IgD-negative memory B cell (primary cell): ENCODE measurements around the gene PRKAR1B. TPM values are rescaled to one million over a fixed set of nuclear protein-coding genes. Genes with fewer than 3 reads are reported as not detected.

Source experiments
- H3K27ac Mint-ChIP-seq, 3 donors: one replicate each; pipeline ENCODE4 v1.8.0; 2020 to 2022; ENCODE audit warnings: mild to moderate bottlenecking in 3 of 3, mixed read lengths in 3 of 3, moderate library complexity in 1 of 3
- H3K27me3 Mint-ChIP-seq: one replicate; pipeline ENCODE4 v1.8.0; 2021; ENCODE audit warnings: mixed read lengths
- H3K36me3 Mint-ChIP-seq: one replicate; pipeline ENCODE4 v1.8.0; 2020; ENCODE audit warnings: mild to moderate bottlenecking, mixed read lengths
- H3K4me1 Mint-ChIP-seq, 3 donors: one replicate each; pipeline ENCODE4 v1.8.0; 2020 to 2022; ENCODE audit warnings: mixed read lengths in 3 of 3, mild to moderate bottlenecking in 1 of 3
- H3K4me3 Mint-ChIP-seq, 4 donors: one replicate each; pipeline ENCODE4 v1.8.0; 2020 to 2022; ENCODE audit warnings: mild to moderate bottlenecking in 4 of 4, mixed read lengths in 4 of 4, moderate library complexity in 3 of 4
- H3K9me3 Mint-ChIP-seq, 3 donors: one replicate each; pipeline ENCODE4 v1.8.0; 2020 to 2021; ENCODE audit warnings: mixed read lengths in 3 of 3, mild to moderate bottlenecking in 1 of 3
- polyA plus RNA-seq: library from polyadenylated mRNA; unstranded; fragments of 300-500 nt; fragmentation: Illumina TruSeq; gene quantifications from one replicate; pipeline ENCODE4 v1.2.3, GENCODE V29; 2021

Gene PRKAR1B
- polyA plus RNA-seq, 1 donor from 2014 or later = 4.6 TPM

DNA sequence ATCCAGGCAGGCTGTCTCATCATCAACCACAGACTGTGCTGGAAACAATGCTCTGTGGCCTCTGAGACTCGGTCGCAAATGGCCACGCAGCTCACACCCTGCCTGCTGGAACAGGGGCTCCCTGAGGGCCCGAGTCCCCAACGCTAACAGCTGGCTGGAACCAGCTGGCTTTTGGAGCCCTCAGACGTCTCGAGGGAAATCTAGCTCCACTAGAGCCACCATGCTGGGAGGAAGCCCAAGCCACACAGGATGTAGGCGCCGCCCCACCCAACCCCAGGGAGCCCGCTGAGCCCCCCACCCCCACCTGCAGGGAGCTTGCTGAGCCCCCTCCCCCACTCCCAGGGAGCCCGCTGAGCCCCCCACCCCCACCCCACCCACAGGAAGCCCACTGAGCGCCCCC, 186.1 kb downstream of the PRKAR1B start:
- H3K36me3 Mint-ChIP-seq = no peaks in the 10 kb centered on the region
- H3K4me1 Mint-ChIP-seq = peaks cover 0 to 1% (median 0%) of the 10 kb centered on the region in 3 donors

DNA sequence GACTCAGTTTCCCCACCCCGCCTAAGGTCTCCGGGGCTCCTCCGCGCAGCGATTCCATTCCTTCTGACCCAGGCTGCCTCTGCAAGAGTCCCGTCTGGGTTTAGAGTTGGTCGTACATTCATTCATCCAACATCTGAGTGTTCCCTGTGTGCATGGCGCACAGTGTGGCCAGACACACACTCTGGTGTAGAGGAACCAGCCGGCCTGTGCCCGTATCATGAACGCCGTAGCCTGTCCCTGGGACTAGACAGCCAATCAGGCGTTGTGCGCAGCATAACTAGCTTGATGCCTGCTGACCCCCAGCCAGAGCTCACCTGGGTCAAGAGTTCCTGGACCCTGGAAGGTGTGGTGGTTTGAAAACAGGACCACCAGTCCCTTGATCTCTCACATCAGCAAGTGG, 186.5 kb downstream of the PRKAR1B start:
- Mint-ChIP-seq H3K27ac (no peak overlapping the region), H3K27me3 (peaks cover 5% of the 10 kb centered on the region), H3K4me3 (no peak overlapping the region), H3K36me3 (no peaks in the 10 kb centered on the region), H3K9me3 (peaks cover 0 to 3% (median 0%) of the 10 kb centered on the region in 3 donors), H3K4me1 (peaks cover 0 to 1% (median 0%) of the 10 kb centered on the region in 3 donors)

More for the DNA sequence above, 186.1 kb downstream of the PRKAR1B start:
- H3K4me3 Mint-ChIP-seq = no peak overlapping the region
- H3K9me3 Mint-ChIP-seq = peaks cover 0 to 3% (median 0%) of the 10 kb centered on the region in 3 donors
- H3K27ac Mint-ChIP-seq = no peak overlapping the region
- H3K27me3 Mint-ChIP-seq = peaks cover 5% of the 10 kb centered on the region

DNA sequence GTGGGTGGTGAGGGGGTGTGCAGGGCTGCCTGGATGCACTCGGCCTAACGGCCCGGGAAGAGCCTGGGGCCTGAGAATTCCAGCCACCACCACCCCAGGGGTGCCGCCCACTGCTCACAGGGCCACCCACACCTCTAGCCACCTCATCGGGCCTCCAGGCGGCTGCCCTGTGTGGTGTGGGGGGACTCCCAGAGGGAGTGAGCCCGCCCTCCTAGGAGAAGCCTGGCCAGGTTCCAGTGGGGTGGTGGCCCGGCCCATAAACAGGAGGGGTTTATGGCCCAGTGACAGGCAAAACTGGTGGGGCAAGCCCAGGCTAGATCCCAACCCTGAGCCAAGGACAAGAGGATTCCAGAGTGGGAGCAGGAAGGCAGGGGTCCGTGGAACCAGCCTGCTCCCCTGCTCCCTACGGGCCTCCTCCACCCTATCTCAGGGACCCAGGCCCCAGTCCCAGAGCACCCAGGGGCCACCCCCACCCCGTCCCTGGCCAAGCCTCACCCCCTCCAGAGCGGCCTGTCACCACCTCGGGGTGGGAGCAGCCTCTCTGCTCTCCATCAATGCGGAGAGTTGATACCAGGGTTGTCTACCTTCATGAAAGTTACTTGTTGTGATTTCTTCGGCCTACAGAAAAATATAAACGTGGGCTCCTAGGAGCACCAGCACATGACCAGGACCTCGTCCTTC, 187.2 kb downstream of the PRKAR1B start:
- H3K27ac Mint-ChIP-seq = no peak overlapping the region
- no peaks in the 10 kb centered on the region for H3K9me3 Mint-ChIP-seq
- H3K4me3 Mint-ChIP-seq = no peak overlapping the region
- H3K36me3 Mint-ChIP-seq = no peaks in the 10 kb centered on the region
- peaks cover 0 to 1% (median 0%) of the 10 kb centered on the region in 3 donors for H3K4me1 Mint-ChIP-seq
- peaks cover 5% of the 10 kb centered on the region for H3K27me3 Mint-ChIP-seq

DNA sequence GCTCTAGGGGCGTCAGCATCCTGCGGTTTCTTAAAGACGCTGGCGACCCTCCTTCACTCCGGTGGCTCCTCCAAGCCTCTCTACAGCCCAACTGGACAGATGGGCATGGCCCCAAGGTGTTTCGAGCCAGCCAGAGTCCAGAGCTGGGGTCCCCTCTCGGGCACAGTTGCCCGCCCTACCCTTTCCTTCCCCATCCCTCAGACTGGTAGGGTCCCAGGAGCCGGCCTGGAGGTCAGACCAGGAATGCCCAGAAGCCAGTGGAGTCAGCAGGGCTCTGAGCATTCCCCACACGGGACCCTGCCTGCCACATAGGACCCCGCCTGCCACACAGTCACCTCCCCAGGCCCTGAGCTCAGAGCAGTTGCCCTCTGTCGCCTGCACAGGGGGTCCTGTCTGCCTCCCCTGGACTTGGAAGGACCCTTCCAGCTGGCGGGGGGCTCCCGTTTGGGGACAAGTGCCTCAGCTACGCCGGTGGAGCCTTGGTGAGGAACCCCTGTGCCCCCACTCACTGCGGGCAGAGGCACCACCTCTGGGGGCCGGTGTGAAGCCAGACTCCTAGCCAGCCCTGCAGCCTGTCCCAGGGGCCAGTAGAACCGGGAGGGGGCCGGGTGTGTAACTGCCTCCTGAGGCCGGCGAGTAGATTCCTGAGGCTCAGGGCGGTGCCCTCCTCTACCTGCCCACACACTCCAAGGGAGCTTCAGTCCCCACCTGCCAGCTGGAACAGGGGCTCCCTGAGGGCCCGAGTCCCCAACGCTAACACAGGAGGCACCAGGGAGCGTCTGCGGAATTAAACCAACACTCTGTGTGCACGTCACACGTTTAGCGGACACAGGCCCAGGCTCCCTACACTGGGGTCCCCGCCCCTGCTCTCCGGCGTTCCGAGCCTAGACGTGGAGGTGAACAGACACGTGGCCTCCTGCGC, 188.1 kb downstream of the PRKAR1B start:
- Mint-ChIP-seq H3K27me3 (peaks cover 5% of the 10 kb centered on the region), H3K36me3 (no peaks in the 10 kb centered on the region), H3K4me1 (peaks cover 0 to 2% (median 0%) of the 10 kb centered on the region in 3 donors), H3K4me3 (no peak overlapping the region), H3K9me3 (no peaks in the 10 kb centered on the region), H3K27ac (no peak overlapping the region)

DNA sequence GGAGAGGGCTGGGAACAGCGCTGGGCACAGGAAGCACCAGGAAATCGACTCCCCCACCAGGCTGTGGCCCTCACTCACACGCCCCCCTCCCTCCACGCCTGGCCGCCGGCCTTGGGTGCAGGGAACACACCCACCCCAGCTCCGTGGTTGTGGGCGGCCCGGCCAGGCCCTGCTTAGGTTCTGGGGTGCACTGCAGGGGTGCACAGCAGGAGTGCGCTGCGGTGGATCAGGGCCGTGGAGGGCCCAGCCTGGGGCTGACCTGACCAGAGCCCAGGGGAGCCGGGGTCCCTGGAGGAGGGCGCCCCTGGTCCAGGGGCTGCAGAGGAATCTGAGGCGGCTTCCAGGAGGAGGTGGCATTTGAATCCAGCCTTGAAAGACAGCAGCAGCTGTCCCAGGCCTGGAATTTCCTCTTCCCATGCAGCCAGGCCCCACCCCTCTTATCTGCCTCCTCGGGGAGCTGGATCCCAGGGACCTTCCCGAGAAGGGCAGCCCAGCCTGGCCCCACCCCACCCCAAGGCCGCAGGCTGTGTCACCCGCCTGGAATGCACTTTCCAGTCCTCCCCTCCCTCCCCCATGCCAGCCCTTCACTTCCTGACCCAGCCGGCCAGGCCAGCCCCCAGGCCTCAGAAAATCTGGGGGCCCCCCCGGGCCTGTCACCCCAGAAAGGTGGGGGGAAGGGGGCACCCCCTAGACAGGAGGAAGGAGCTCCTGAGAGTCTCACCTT, 189.0 kb downstream of the PRKAR1B start:
- H3K36me3 Mint-ChIP-seq = no peaks in the 10 kb centered on the region
- peaks cover 0 to 3% (median 0%) of the 10 kb centered on the region in 3 donors for H3K4me1 Mint-ChIP-seq
- peaks cover 5% of the 10 kb centered on the region for H3K27me3 Mint-ChIP-seq
- H3K9me3 Mint-ChIP-seq = no peaks in the 10 kb centered on the region
- H3K27ac Mint-ChIP-seq = no peak overlapping the region
- H3K4me3 Mint-ChIP-seq = no peak overlapping the region

DNA sequence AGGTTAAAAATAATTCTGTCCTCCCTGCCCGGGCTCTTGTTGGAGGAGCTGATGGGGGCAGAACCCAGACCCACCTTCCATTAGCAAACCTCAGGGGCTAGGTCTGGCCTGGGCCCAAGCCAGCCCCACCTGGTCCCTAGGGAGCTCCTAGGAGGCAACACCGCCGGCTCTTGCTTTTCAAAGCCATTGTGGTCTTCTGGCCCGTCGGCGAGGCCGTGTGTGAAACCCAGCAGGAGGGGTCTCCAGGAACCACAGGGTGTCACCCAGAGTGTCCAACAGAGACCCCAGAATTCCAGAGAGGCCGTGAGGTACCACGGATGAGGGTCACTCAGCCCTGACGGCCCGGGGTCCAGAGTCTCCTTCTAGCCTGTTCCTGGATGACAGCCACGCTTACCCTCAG, 190.8 kb downstream of the PRKAR1B start:
- H3K27ac Mint-ChIP-seq = peak overlapping the region in 1 of 3 donors; percentile 16
- H3K4me1 Mint-ChIP-seq = peaks cover 0 to 6% (median 6%) of the 10 kb centered on the region in 3 donors
- no peaks in the 10 kb centered on the region for H3K36me3 Mint-ChIP-seq
- no peaks in the 10 kb centered on the region for H3K27me3 Mint-ChIP-seq
- H3K9me3 Mint-ChIP-seq = no peaks in the 10 kb centered on the region
- no peak overlapping the region for H3K4me3 Mint-ChIP-seq

DNA sequence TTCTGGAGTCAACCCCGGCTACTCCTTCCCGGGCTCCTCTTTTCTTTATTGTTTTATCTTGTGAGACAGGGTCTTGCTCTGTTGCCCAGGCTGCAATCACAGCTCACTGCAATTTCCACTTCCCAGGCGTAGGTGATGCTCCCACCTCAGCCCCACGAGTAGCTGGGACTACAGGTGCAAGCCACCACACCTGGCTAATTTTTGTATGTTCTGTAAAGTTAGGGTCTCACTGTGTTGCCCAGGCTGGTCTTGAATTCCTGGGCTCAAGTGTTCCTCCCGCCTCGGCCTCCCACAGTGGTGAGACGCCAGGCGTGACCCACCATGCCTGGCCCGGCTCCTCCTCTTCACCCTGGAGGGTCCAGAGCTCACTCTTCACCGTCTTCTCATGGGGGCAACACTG, 192.1 kb downstream of the PRKAR1B start:
- Mint-ChIP-seq H3K9me3 (no peaks in the 10 kb centered on the region), H3K36me3 (no peaks in the 10 kb centered on the region), H3K4me3 (no peak overlapping the region), H3K27me3 (no peaks in the 10 kb centered on the region), H3K27ac (no peak overlapping the region), H3K4me1 (peaks cover 0 to 8% (median 6%) of the 10 kb centered on the region in 3 donors)

DNA sequence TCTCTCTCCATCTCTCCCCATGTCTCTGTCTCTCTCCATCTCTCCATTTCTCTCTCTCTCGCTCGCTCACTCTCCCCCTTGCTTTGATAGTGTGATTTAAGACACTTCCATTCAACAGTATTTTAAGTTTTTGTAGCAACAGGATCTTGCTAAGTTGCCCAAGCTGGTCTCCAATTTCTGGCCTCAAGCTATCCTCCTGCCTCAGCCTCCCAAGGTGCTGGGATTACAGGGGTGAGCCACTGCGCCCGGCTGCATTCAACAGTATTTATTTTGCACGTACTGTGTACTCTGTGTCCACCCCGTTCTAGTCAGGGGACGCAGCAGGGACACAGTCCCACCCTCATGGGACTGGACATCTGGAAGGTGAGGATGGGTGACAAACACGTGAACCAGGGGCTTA, 193.0 kb downstream of the PRKAR1B start:
- H3K27ac Mint-ChIP-seq = peak overlapping the region in 1 of 3 donors; percentile 23
- H3K4me3 Mint-ChIP-seq = no peak overlapping the region
- no peaks in the 10 kb centered on the region for H3K36me3 Mint-ChIP-seq
- H3K4me1 Mint-ChIP-seq = peaks cover 0 to 8% (median 6%) of the 10 kb centered on the region in 3 donors
- H3K27me3 Mint-ChIP-seq = no peaks in the 10 kb centered on the region
- H3K9me3 Mint-ChIP-seq = no peaks in the 10 kb centered on the region

DNA sequence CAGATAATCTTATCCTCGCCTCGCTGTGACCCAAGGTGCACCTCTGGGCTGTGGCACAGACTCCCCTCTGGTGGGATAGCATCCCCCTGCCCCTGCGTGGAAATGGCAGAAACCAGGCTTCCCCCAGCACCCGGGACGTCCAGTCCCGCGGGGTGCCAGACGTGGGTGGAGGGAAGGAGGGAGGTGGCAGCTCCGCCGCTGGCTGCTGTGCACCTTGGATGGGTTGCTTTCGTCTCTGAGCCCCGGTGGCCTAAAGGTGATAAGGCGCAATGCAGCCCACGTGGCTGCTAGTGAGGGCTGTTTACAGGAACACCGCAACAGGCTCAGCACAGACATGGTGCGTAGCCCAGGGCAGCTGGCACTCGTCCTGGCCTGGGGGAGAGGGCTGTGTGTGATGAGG, 193.8 kb downstream of the PRKAR1B start:
- Mint-ChIP-seq H3K9me3 (no peaks in the 10 kb centered on the region), H3K27ac (no peak overlapping the region), H3K36me3 (no peaks in the 10 kb centered on the region), H3K27me3 (no peaks in the 10 kb centered on the region), H3K4me3 (no peak overlapping the region), H3K4me1 (peaks cover 0 to 8% (median 6%) of the 10 kb centered on the region in 3 donors)

DNA sequence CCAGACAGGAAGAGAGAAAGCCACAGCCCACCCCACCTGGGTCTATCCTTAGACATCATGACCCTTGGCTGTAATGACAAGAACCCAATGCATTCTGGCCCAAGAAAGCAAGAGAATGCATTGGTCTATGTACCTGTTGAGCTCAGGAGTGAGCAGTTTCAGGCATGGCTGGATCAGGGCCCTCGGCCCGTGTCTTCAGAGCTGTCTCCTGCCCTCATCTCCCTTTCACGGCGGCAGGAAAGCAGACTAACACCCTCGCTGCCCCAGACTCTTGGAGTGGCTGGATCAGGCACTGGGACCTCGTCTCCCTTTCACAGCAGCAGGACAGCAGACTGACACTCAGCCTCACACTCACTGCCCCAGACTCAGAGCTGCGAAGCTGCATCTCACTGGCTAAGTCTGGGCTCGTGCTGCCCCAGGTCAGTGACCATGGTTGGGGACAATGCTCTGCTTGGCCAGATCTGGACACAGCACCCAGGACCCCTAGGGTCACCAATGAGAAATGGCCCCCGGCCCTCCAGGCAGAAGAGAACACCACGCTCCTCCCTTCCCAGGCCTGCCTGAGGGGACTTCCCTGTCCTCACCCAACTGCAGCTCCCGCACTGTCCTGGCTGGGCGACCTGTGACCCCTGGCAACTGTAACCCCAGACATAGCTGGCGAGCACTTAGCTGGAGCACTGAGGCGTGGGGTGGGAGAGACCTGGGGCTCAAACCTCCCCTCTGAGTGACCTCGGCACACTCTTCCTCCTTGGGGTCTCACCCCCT, 194.5 kb downstream of the PRKAR1B start:
- Mint-ChIP-seq H3K4me3 (peak overlapping the region in 1 of 4 donors; percentile 24), H3K9me3 (no peaks in the 10 kb centered on the region), H3K36me3 (no peaks in the 10 kb centered on the region), H3K27ac (no peak overlapping the region), H3K27me3 (no peaks in the 10 kb centered on the region), H3K4me1 (peaks cover 0 to 8% (median 6%) of the 10 kb centered on the region in 3 donors)

DNA sequence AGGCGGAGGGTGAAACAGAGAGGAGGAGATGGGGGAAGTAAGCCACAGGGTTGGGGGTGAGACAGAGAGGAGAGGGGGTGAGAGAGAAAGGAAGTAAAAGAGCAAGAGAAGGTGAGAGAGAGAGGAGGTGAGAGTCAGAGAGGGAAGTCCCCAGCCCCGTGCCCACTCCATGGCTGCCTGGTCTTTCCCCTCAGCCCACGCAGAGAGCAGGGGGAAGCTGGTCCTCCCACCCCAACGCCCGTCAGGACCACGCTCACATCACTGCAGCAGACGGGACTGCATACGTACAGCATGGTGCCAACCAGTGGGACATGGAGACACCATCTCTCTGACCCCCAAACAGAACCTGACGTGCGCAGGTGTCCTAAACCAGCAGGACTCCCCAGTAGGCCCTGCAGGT, 195.3 kb downstream of the PRKAR1B start:
- Mint-ChIP-seq H3K36me3 (no peaks in the 10 kb centered on the region), H3K4me1 (peaks cover 0 to 8% (median 6%) of the 10 kb centered on the region in 3 donors), H3K4me3 (peak overlapping the region in 1 of 4 donors; percentile 76), H3K27ac (no peak overlapping the region), H3K9me3 (no peaks in the 10 kb centered on the region), H3K27me3 (no peaks in the 10 kb centered on the region)

DNA sequence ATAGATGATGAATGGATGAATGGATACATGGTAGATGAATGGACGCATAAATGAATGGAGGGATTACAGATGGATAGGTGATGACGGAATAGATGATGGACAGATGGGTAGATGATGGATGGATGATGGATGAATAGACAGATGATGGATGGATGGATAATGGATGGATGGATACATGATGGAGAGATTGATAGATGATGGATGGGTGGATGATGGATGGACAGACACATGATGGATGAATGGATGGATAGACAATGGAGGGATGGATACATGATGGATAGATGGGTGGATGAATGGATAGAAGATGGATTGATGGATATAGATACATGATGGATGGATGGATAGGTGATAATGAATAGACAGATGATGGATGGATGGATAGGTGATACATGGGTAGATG, 198.6 kb downstream of the PRKAR1B start:
- Mint-ChIP-seq H3K4me1 (peaks cover 0 to 8% (median 5%) of the 10 kb centered on the region in 3 donors), H3K27ac (no peak overlapping the region), H3K27me3 (no peaks in the 10 kb centered on the region), H3K36me3 (no peaks in the 10 kb centered on the region), H3K4me3 (no peak overlapping the region), H3K9me3 (no peaks in the 10 kb centered on the region)

DNA sequence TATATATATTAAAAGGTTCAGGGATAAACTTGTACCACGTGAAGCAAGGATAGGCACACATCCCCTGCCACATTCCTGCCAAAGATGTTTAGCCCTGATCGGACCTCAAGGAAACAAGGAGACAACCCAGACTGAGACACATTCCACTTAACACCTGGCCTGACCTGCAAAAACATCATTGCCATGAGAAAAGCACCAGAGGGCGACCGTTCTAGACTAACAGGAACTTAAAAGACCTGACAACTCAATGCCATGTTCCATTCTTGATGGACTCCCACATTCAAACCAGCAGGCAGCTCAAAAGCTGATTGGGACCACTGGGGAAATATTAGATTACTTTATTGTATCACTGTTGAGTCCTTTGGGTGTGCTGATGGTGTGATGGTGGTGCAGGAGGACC, 199.4 kb downstream of the PRKAR1B start:
- Mint-ChIP-seq H3K4me3 (no peak overlapping the region), H3K4me1 (peaks cover 0 to 8% (median 5%) of the 10 kb centered on the region in 3 donors), H3K9me3 (no peaks in the 10 kb centered on the region), H3K27me3 (no peaks in the 10 kb centered on the region), H3K27ac (no peak overlapping the region), H3K36me3 (no peaks in the 10 kb centered on the region)

DNA sequence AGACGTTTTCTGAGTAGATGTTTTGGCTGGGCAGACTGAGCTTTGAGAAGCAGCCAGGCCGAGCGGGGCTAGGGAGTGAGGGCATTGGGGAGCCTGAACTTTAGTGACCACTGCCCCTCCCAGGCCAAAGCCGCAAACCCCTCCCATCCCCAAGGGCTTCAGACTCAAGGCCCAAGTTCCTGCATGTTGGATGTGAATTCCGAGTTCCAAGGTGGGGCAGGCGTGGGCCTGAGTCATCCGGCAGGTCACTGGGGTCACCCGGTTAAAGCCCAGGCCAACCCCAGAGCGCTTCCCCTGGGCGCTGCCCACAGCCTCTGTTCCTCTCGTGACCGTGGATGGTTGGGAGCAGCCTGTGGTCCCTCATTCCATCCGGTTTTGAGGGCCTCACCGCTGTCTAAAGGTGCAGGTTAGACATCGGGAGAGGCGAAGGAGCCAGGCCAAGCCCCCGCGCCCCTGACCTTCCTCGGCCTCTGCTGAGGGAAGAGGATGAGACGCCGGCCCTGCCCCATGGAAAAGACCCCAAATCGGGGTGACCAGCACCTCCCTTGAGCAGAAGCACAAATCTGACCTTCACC, 200.5 kb downstream of the PRKAR1B start:
- no peaks in the 10 kb centered on the region for H3K36me3 Mint-ChIP-seq
- peaks cover 4% of the 10 kb centered on the region for H3K27me3 Mint-ChIP-seq
- no peak overlapping the region for H3K4me3 Mint-ChIP-seq
- no peak overlapping the region for H3K27ac Mint-ChIP-seq
- peaks cover 0 to 3% (median 2%) of the 10 kb centered on the region in 3 donors for H3K4me1 Mint-ChIP-seq
- H3K9me3 Mint-ChIP-seq = no peaks in the 10 kb centered on the region
